GM12878 (cell line): ENCODE results near the gene SNAPIN. TPM values are rescaled to one million over a fixed set of nuclear protein-coding genes. Genes with fewer than 3 reads are reported as not detected.

Experiments used
- EGR1 ChIP-seq, 2 experiments: IDR thresholded peaks; 1 replicate in 1 of 2; 2 replicates in 1 of 2; pipeline ENCODE4 v1.6.1; 2011 to 2012; ENCODE audit warnings: low read depth in 2 of 2, low read length in 2 of 2, borderline replicate concordance in 1 of 2, mild to moderate bottlenecking in 1 of 2, moderate library complexity in 1 of 2
- IKZF2 ChIP-seq, 2 experiments: fragments of 450-650 bp; IDR thresholded peaks; 2 replicates each; pipeline ENCODE4 v1.6.1; 2017; ENCODE audit warnings: mild to moderate bottlenecking in 2 of 2, moderate library complexity in 2 of 2
- POLR2A ChIP-seq: IDR thresholded peaks from 2 replicates; pipeline ENCODE4 v1.6.1; 2011; ENCODE audit warnings: low read depth, mild to moderate bottlenecking, low read length
- ZNF274 ChIP-seq: IDR thresholded peaks from one replicate; pipeline ENCODE4 v1.8.0; 2011; ENCODE audit not compliant: insufficient read length, insufficient read depth
- ZNF384 ChIP-seq: IDR thresholded peaks from 2 replicates; pipeline ENCODE4 v1.6.1; 2012; ENCODE audit warnings: low read depth, mild to moderate bottlenecking, low read length, improper control_type of control experiment, borderline replicate concordance
- polyA plus RNA-seq, 11 experiments: library from polyadenylated mRNA; depleted of rRNA in 4 of 11; unstranded in 6 of 11; stranded (reverse) in 5 of 11; fragments of >200 nt; fragmentation: Nextera tagmentation in 4 of 11; fragmentation: Illumina TruSeq in 1 of 11; extraction: Ambion mirVana in 4 of 11; extraction: Trizol in 1 of 11; gene quantifications; 1 replicate in 1 of 11; 2 replicates in 10 of 11; pipeline versions ENCODE4 v1.2.1 to v1.2.3, GENCODE V29; 2011 to 2016; ENCODE audit warnings: inconsistent platforms in 2 of 11, missing spikeins in 2 of 11, low read depth in 1 of 11
- total RNA-seq, 4 experiments: library from RNA; depleted of rRNA in 3 of 4; stranded (reverse); fragments of >200 nt in 3 of 4; fragmentation: Illumina TruSeq in 1 of 4; extraction: Trizol in 1 of 4; gene quantifications; 2 replicates each; pipeline versions ENCODE4 v1.2.1 to v1.2.3, GENCODE V29; 2013 to 2021
- TF ChIP-seq, protein P1 (sequence below): fragments of 450-650 bp; IDR thresholded peaks from 2 replicates; pipeline ENCODE4 v1.6.1; 2016; ENCODE audit warnings: mild to moderate bottlenecking
- TF ChIP-seq, protein P2 (sequence below): fragments of 150-350 bp; IDR thresholded peaks from 2 replicates; pipeline ENCODE4 v1.6.1; 2016; ENCODE audit warnings: low read depth, low read length
- TF ChIP-seq, protein P3 (sequence below): fragments of 450-650 bp; formaldehyde crosslinking; IDR thresholded peaks from 2 replicates; pipeline ENCODE4 v1.4.0; 2022; ENCODE audit warnings: mild to moderate bottlenecking, moderate library complexity
- TF ChIP-seq, protein P4 (sequence below): IDR thresholded peaks from 2 replicates; pipeline ENCODE4 v1.6.1; 2011; ENCODE audit warnings: borderline replicate concordance, low read depth, mild to moderate bottlenecking, moderate library complexity, low read length; ENCODE audit not compliant: insufficient read depth, poor library complexity, severe bottlenecking

The SNAPIN gene
- total and polyA plus RNA-seq, 10 of the 15 experiments (the other 5 are each of a cell fraction or from before 2014, with no cell fraction given): 12.4 to 78.1 (median 38.6) TPM

DNA sequence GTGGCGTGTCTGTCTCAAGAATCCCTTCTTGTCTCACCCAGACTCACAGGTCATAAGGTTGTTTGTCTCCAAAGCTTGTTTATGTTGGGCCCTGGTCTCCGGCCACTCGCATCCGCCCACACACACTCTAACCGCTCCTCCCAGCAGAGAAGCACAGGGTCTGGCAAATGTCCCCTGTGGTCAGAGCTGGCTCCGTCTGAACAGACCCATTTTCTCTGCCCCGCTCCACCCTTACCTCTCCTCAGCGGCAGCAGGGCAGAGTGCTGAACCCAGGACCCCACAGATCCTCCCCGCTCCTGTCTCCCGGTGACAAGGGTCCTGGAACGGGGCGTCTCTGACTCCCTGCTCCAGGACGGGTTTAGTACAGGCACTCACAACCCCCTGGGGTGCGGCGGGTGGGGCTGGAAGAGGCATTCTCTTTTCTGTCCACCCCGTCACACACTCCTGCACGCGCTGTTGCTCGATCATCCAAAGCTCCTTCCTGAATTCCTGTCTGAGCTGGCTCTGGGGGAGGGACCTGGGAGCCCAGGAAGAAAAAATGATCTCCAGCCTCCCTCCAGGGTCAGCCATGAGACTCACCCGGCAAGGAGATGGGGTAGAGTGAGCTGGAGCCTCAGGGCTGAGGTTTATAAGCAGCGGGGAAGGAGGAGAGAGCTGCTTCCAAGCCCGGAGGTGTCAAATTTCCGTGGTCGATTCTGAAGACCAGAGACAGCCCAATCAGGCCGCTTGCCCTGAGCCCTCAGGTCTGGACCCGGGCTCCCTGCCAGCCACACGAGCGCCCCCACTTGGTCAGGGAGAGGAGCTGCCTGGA is 31.4 kb upstream of the SNAPIN start, which contains the start of gene S100A13 (continued):
- TF ChIP-seq ZNF384 (no peak), POLR2A (peak; percentile 29; the same call in 1 of the 2 replicates), EGR1 (IDR thresholded peaks at IDR 0.05; ENCODE audit: borderline replicate concordance in 1 of 2, low read depth in 2 of 2, low read length in 2 of 2) (peak in 1 of 2 experiments; percentile 75; a peak in 2 of 3 replicates), IKZF2 (IDR thresholded peaks at IDR 0.05) (peak in 1 of 2 experiments; percentile 9; a peak in 1 of 4 replicates), ZNF274 (no peak)
- TF ChIP-seq, protein P1, sequence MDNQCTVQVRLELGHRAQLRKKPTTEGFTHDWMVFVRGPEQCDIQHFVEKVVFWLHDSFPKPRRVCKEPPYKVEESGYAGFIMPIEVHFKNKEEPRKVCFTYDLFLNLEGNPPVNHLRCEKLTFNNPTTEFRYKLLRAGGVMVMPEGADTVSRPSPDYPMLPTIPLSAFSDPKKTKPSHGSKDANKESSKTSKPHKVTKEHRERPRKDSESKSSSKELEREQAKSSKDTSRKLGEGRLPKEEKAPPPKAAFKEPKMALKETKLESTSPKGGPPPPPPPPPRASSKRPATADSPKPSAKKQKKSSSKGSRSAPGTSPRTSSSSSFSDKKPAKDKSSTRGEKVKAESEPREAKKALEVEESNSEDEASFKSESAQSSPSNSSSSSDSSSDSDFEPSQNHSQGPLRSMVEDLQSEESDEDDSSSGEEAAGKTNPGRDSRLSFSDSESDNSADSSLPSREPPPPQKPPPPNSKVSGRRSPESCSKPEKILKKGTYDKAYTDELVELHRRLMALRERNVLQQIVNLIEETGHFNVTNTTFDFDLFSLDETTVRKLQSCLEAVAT: 0 out of 2 replicates have a peak, but pooled peaks have one; percentile 13
- TF ChIP-seq, protein P2, sequence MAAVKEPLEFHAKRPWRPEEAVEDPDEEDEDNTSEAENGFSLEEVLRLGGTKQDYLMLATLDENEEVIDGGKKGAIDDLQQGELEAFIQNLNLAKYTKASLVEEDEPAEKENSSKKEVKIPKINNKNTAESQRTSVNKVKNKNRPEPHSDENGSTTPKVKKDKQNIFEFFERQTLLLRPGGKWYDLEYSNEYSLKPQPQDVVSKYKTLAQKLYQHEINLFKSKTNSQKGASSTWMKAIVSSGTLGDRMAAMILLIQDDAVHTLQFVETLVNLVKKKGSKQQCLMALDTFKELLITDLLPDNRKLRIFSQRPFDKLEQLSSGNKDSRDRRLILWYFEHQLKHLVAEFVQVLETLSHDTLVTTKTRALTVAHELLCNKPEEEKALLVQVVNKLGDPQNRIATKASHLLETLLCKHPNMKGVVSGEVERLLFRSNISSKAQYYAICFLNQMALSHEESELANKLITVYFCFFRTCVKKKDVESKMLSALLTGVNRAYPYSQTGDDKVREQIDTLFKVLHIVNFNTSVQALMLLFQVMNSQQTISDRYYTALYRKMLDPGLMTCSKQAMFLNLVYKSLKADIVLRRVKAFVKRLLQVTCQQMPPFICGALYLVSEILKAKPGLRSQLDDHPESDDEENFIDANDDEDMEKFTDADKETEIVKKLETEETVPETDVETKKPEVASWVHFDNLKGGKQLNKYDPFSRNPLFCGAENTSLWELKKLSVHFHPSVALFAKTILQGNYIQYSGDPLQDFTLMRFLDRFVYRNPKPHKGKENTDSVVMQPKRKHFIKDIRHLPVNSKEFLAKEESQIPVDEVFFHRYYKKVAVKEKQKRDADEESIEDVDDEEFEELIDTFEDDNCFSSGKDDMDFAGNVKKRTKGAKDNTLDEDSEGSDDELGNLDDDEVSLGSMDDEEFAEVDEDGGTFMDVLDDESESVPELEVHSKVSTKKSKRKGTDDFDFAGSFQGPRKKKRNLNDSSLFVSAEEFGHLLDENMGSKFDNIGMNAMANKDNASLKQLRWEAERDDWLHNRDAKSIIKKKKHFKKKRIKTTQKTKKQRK: no peak
- TF ChIP-seq, protein P3, sequence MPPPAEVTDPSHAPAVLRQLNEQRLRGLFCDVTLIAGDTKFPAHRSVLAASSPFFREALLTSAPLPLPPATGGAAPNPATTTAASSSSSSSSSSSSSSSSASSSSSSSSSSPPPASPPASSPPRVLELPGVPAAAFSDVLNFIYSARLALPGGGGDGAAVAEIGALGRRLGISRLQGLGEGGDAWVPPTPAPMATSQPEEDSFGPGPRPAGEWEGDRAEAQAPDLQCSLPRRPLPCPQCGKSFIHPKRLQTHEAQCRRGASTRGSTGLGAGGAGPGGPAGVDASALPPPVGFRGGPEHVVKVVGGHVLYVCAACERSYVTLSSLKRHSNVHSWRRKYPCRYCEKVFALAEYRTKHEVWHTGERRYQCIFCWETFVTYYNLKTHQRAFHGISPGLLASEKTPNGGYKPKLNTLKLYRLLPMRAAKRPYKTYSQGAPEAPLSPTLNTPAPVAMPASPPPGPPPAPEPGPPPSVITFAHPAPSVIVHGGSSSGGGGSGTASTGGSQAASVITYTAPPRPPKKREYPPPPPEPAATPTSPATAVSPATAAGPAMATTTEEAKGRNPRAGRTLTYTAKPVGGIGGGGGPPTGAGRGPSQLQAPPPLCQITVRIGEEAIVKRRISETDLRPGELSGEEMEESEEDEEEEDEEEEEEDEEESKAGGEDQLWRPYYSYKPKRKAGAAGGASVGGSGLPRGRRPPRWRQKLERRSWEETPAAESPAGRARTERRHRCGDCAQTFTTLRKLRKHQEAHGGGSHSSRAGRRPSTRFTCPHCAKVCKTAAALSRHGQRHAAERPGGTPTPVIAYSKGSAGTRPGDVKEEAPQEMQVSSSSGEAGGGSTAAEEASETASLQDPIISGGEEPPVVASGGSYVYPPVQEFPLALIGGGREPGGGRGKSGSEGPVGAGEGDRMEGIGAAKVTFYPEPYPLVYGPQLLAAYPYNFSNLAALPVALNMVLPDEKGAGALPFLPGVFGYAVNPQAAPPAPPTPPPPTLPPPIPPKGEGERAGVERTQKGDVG (CRISPR knock-in tag): no peak
- TF ChIP-seq, protein P4, sequence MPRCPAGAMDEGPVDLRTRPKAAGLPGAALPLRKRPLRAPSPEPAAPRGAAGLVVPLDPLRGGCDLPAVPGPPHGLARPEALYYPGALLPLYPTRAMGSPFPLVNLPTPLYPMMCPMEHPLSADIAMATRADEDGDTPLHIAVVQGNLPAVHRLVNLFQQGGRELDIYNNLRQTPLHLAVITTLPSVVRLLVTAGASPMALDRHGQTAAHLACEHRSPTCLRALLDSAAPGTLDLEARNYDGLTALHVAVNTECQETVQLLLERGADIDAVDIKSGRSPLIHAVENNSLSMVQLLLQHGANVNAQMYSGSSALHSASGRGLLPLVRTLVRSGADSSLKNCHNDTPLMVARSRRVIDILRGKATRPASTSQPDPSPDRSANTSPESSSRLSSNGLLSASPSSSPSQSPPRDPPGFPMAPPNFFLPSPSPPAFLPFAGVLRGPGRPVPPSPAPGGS: no peak
